Renal pelvis (tissue), 4 donors: ENCODE results near the gene KRTAP3-3. TPM values are rescaled to one million over a fixed set of nuclear protein-coding genes. Genes with fewer than 3 reads are reported as not detected.
"Not testable (repeated sequence)": the region's sequence is repeated elsewhere in the genome, so short reads cannot be mapped to it uniquely, and the experiment has no call there.

ENCODE experiments used
- DNase-seq: peaks from one replicate; pipeline ENCODE4 v3.0.0-alpha.2; 2013
- polyA plus RNA-seq, 3 donors: library from polyadenylated mRNA; unstranded; fragments of 120-200 nt; gene quantifications; one replicate each; pipeline ENCODE4 v1.2.1, GENCODE V29; 2013; ENCODE audit not compliant: insufficient read length in 3 of 3

The KRTAP3-3 gene
- polyA plus RNA-seq, 3 donors: not detected

GRCh38 chr17:41008811-41009210 is 14.8 kb upstream of the KRTAP3-3 start, which contains the start of gene KRTAP3-1:
Gene KRTAP3-1 (minus strand): TSS chr17:41009128. CDS start chr17:41009074, 54 bp downstream.
- DNase-seq: no peak

GRCh38 chr17:41004397-41004796 is 10.4 kb upstream of the KRTAP3-3 start:
- no peak for DNase-seq

GRCh38 chr17:41003926-41004325 is 10.0 kb upstream of the KRTAP3-3 start:
- no peak for DNase-seq

GRCh38 chr17:41002814-41003213 is 8.8 kb upstream of the KRTAP3-3 start:
- DNase-seq: no peak

GRCh38 chr17:41001795-41002194 is 7.8 kb upstream of the KRTAP3-3 start:
- DNase-seq: no peak

GRCh38 chr17:40999563-40999962 is 5.6 kb upstream of the KRTAP3-3 start, which contains the start of gene KRTAP3-2:
Gene KRTAP3-2 (minus strand): TSS chr17:40999906. CDS start chr17:40999853, 53 bp downstream.
- not testable (repeated sequence) for DNase-seq

GRCh38 chr17:40997361-40997760 is 3.4 kb upstream of the KRTAP3-3 start:
- DNase-seq: no peak

GRCh38 chr17:40996829-40997228 is 2.9 kb upstream of the KRTAP3-3 start:
- no peak for DNase-seq

GRCh38 chr17:40995116-40995515 is 1.2 kb upstream of the KRTAP3-3 start:
- no peak for DNase-seq

- no peak for DNase-seq
Observed at GRCh38 chr17:40993084-40993483, 880 bp downstream of the KRTAP3-3 start.

GRCh38 chr17:40992666-40993065 is 1.3 kb downstream of the KRTAP3-3 start:
- DNase-seq: no peak

- no peak for DNase-seq
Observed at GRCh38 chr17:40986920-40987319, 7.0 kb downstream of the KRTAP3-3 start.

GRCh38 chr17:40984226-40984625 is 9.7 kb downstream of the KRTAP3-3 start, which contains the start of gene KRT40:
Gene KRT40 (minus strand): TSS chr17:40984326. CDS start chr17:40984273, 53 bp downstream.
- DNase-seq: no peak

- no peak for DNase-seq
Observed at GRCh38 chr17:40981115-40981514, 12.8 kb downstream of the KRTAP3-3 start.

GRCh38 chr17:40980596-40980995 is 13.4 kb downstream of the KRTAP3-3 start:
- no peak for DNase-seq

GRCh38 chr17:40980117-40980516 is 13.8 kb downstream of the KRTAP3-3 start:
- no peak for DNase-seq

GRCh38 chr17:40978575-40979151 is 15.3 kb downstream of the KRTAP3-3 start:
- no peak for DNase-seq

- no peak for DNase-seq
Observed at GRCh38 chr17:40975516-40975915, 18.4 kb downstream of the KRTAP3-3 start.

- DNase-seq: no peak
Observed at GRCh38 chr17:40974366-40974765, 19.6 kb downstream of the KRTAP3-3 start.

GRCh38 chr17:40967582-40967981 is 26.4 kb downstream of the KRTAP3-3 start:
- no peak for DNase-seq

GRCh38 chr17:40966848-40967247 is 27.1 kb downstream of the KRTAP3-3 start, which contains the start of gene KRT39:
Gene KRT39 (minus strand): TSS chr17:40966948. CDS start chr17:40966856, 92 bp downstream.
- no peak for DNase-seq

GRCh38 chr17:40963838-40964237 is 30.1 kb downstream of the KRTAP3-3 start:
- no peak for DNase-seq

GRCh38 chr17:40962059-40962561 is 31.9 kb downstream of the KRTAP3-3 start:
- no peak for DNase-seq

GRCh38 chr17:40961591-40961990 is 32.4 kb downstream of the KRTAP3-3 start:
- DNase-seq: no peak
